K562 (cell line): ENCODE measurements around the gene DUXB.

Experiments
- CEBPZ ChIP-seq: fragments of 150-350 bp; IDR thresholded peaks from 2 replicates; pipeline ENCODE4 v1.6.1; 2014; ENCODE audit warnings: low read depth, mild to moderate bottlenecking, low read length, borderline replicate concordance
- CHD2 ChIP-seq: IDR thresholded peaks from 2 replicates; pipeline ENCODE4 v1.6.1; 2011; ENCODE audit warnings: low read depth, low read length
- CHD4 ChIP-seq: fragments of 200-600 bp; sonication (generic); IDR thresholded peaks from 3 replicates; pipeline ENCODE4 v1.6.1; 2012; ENCODE audit warnings: low read depth, mild to moderate bottlenecking, mixed read lengths, low read length, inconsistent platforms; ENCODE audit not compliant: insufficient read depth, insufficient replicate concordance, poor library complexity, severe bottlenecking
- MLX ChIP-seq, 2 experiments: fragments of 450-650 bp in 1 of 2; sonication (generic) in 1 of 2; formaldehyde crosslinking; conservative IDR thresholded peaks; 2 replicates each; pipeline versions ENCODE4 v1.4.0 to v1.8.1; 2020 to 2022; ENCODE audit warnings: mild to moderate bottlenecking in 1 of 2, missing genetic modification reagents in 1 of 2
- POU5F1 ChIP-seq: fragments of 150-350 bp; IDR thresholded peaks from 2 replicates; pipeline ENCODE4 v1.6.1; 2014; ENCODE audit warnings: borderline replicate concordance, low read length, low read depth, mild to moderate bottlenecking; ENCODE audit not compliant: partially characterized antibody
- REST ChIP-seq, 2 experiments: fragments of 450-650 bp; formaldehyde crosslinking in 1 of 2; IDR thresholded peaks; 2 replicates each; pipeline versions ENCODE4 v1.4.0 to v1.6.1; 2014 to 2020; ENCODE audit warnings: mild to moderate bottlenecking in 2 of 2, borderline replicate concordance in 1 of 2, low read depth in 1 of 2
- RFX5 ChIP-seq: IDR thresholded peaks from 2 replicates; pipeline ENCODE4 v1.6.1; 2011; ENCODE audit warnings: low read depth, mild to moderate bottlenecking, improper control_type of control experiment, low read length
- SIN3A ChIP-seq, 2 experiments: fragments of 150-350 bp in 1 of 2; IDR thresholded peaks; 2 replicates each; pipeline ENCODE4 v1.6.1; 2011 to 2016; ENCODE audit warnings: borderline replicate concordance in 2 of 2, low read depth in 2 of 2, low read length in 2 of 2, mild to moderate bottlenecking in 2 of 2, moderate library complexity in 2 of 2; ENCODE audit not compliant: control insufficient read depth in 1 of 2
- UBTF ChIP-seq, 2 experiments: IDR thresholded peaks; 2 replicates each; pipeline ENCODE4 v1.6.1; 2012; ENCODE audit warnings: improper control_type of control experiment in 2 of 2, low read depth in 2 of 2, low read length in 2 of 2, borderline replicate concordance in 1 of 2
- ZBTB33 ChIP-seq: sonication (generic); formaldehyde crosslinking; IDR thresholded peaks from 2 replicates; pipeline ENCODE4 v1.8.1; 2023; ENCODE audit warnings: mild to moderate bottlenecking, missing genetic modification reagents
- ZNF121 ChIP-seq: sonication (generic); formaldehyde crosslinking; conservative IDR thresholded peaks from 2 replicates; pipeline ENCODE4 v1.8.0; 2022; ENCODE audit warnings: missing genetic modification reagents
- ZNF274 ChIP-seq: IDR thresholded peaks from 2 replicates; pipeline ENCODE4 v1.6.1; 2011; ENCODE audit warnings: low read depth, mild to moderate bottlenecking, low read length, moderate library complexity, borderline replicate concordance
- ZNF785 ChIP-seq: fragments of 250-450 bp; sonication (Bioruptor Pico); IDR thresholded peaks from 2 replicates; pipeline ENCODE4 v1.4.0; 2020; ENCODE audit warnings: mild to moderate bottlenecking

- TF ChIP-seq ZBTB33 (CRISPR knock-in tag) (no peak), ZNF274 (no peak), REST (IDR thresholded peaks at IDR 0.05; ENCODE audit: borderline replicate concordance) (no peak), REST (CRISPR knock-in tag; IDR thresholded peaks at IDR 0.05; ENCODE audit: low read depth) (no peak), ZNF785 (CRISPR knock-in tag) (no peak), POU5F1 (no peak), CHD4 (no peak), CHD2 (no peak), SIN3A (IDR thresholded peaks at IDR 0.05; ENCODE audit: borderline replicate concordance in 2 of 2, control insufficient read depth in 1 of 2, low read depth in 2 of 2, low read length in 2 of 2) (no peak), RFX5 (no peak), CEBPZ (no peak), ZNF121 (CRISPR knock-in tag) (no peak), UBTF (IDR thresholded peaks at IDR 0.05; ENCODE audit: borderline replicate concordance in 1 of 2, low read depth in 2 of 2, low read length in 2 of 2) (no peak), MLX (CRISPR knock-in tag; conservative IDR thresholded peaks at IDR 0.05) (no peak)
These were observed 981 bp upstream of the DUXB start for GRCh38 chr16:75702242-75702641.
